KG1 (cell line): Measurements from ENCODE around the gene FCN3.

Experiments used
- DNase-seq: peaks from one replicate; lab custom pipeline; 2025; lab: John Stamatoyannopoulos, UW

The FCN3 gene

GRCh38 chr1:27341525-27342252, 32.9 kb downstream of the FCN3 start, which contains the start of gene SYTL1:
Gene SYTL1 (plus strand): TSS chr1:27342022. CDS start chr1:27345335, 3,313 bp downstream.
- DNase-seq, result peak; percentile 62

- no peak for DNase-seq
Measured at GRCh38 chr1:27339213-27339612, 35.4 kb downstream of the FCN3 start.

- no peak for DNase-seq
Measured at GRCh38 chr1:27338751-27339150, 35.9 kb downstream of the FCN3 start.

GRCh38 chr1:27336756-27337155, 37.9 kb downstream of the FCN3 start:
- DNase-seq, result no peak

- no peak for DNase-seq
Measured at GRCh38 chr1:27335506-27336422, 38.9 kb downstream of the FCN3 start.

- no peak for DNase-seq
Measured at GRCh38 chr1:27333717-27334279, 40.8 kb downstream of the FCN3 start.

GRCh38 chr1:27332536-27333281, 41.9 kb downstream of the FCN3 start:
- DNase-seq, result no peak

- DNase-seq, result no peak
Measured at GRCh38 chr1:27331922-27332321, 42.7 kb downstream of the FCN3 start.

- no peak for DNase-seq
Measured at GRCh38 chr1:27331426-27331825, 43.2 kb downstream of the FCN3 start.

GRCh38 chr1:27330786-27331185, 43.8 kb downstream of the FCN3 start:
- DNase-seq, result no peak

- DNase-seq, result no peak
Measured at GRCh38 chr1:27327964-27328363, 46.7 kb downstream of the FCN3 start.

GRCh38 chr1:27325286-27325685, 49.3 kb downstream of the FCN3 start:
- DNase-seq, result no peak

GRCh38 chr1:27322569-27323240, 51.9 kb downstream of the FCN3 start:
- DNase-seq, result no peak

GRCh38 chr1:27321813-27322568, 52.6 kb downstream of the FCN3 start, which contains the start of gene TMEM222:
Gene TMEM222 (plus strand): TSS chr1:27322163. CDS start chr1:27322198, 35 bp downstream.
- DNase-seq, result peak; percentile 97
